ENCODE data around the gene DOCK1. TPM values are rescaled to one million over a fixed set of nuclear protein-coding genes. Genes with fewer than 3 reads are reported as not detected.

Gene DOCK1
- total and polyA plus RNA-seq, 3 donors from 2014 or later: 19.0 to 46.2 (median 32.0) TPM

DNA sequence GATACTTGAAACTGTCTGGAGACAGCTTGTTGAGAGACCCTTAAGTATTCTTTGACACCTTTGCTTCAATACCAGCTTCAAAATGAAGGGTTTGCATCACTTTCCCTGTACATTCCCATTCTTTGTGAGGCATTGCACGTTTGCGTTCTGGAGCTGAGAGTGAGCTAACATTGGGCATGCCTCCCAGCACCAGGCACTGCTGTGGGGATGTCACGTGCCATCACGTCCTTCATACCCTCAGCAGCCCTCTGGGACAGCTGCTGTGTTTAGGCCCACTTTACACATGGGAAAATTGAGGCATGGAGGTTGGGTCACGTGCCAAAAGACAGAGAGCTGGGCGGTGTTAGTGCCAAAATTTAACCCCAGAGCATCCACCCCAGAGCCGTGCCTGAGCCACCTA is 357.4 kb downstream of the DOCK1 start:
- Histone ChIP-seq H3K4me3 (no peak overlapping the region), H3K4me1 (no peaks in the 10 kb centered on the region), H3K36me3 (ENCODE audit: low read depth, missing control alignments) (no peaks in the 10 kb centered on the region), H3K27ac (no peak overlapping the region), H3K9me3 (no peaks in the 10 kb centered on the region), H3K27me3 (no peaks in the 10 kb centered on the region)
- DNase-seq: no peak
- 91% methylated on average over 7 of the region's 7 CpGs for WGBS, 2 donors
- no peak for TF ChIP-seq POLR2A (IDR thresholded peaks at IDR 0.05)
- TF ChIP-seq, protein P1, sequence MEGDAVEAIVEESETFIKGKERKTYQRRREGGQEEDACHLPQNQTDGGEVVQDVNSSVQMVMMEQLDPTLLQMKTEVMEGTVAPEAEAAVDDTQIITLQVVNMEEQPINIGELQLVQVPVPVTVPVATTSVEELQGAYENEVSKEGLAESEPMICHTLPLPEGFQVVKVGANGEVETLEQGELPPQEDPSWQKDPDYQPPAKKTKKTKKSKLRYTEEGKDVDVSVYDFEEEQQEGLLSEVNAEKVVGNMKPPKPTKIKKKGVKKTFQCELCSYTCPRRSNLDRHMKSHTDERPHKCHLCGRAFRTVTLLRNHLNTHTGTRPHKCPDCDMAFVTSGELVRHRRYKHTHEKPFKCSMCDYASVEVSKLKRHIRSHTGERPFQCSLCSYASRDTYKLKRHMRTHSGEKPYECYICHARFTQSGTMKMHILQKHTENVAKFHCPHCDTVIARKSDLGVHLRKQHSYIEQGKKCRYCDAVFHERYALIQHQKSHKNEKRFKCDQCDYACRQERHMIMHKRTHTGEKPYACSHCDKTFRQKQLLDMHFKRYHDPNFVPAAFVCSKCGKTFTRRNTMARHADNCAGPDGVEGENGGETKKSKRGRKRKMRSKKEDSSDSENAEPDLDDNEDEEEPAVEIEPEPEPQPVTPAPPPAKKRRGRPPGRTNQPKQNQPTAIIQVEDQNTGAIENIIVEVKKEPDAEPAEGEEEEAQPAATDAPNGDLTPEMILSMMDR (IDR thresholded peaks at IDR 0.05): no peak
- intact Hi-C loops (cut with DNase I; ENCODE audit: low total_unique reads): no loop called here

DNA sequence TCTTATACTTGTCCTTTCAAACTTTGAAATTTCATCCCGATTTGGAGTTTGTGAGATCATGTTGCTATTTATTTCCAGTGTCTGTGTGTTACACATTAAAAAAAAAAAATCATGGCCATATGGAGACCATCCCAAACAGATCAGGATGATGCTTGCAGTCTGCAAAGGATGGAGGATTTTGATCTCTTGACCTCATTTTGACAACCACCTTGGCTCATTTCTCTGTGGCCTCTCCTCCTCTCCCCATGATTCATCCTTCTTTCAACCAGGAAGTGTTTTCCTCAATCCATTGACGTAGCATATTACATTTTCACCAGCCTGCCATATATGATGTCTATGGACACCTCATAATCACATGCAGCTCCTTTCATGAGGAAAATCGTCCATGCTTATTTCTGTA is 360.1 kb downstream of the DOCK1 start:
- WGBS, 2 donors: 90 to 95% methylated on average over 3 of the region's 3 CpGs

DNA sequence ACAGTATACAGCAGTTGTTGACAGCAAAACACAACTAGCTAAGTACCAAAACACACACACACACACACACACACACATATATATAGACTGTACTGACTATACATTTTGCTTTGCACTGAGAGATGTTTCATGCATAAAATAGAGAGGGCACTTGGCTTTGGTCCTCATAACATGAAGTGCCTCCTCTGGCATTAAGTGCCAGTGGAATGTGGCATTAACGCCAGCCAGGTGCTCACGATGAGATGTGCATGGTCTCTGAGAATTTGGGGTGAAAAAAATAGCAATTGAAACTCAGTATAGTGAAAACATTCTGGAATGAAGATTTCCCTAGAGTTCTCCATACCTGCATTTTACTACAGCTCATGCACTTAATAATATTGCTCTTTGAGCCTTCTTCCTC is 361.2 kb downstream of the DOCK1 start:
- 92 to 95% methylated on average over 2 of the region's 2 CpGs for WGBS, 2 donors
- H3K4me3 ChIP-seq: no peak overlapping the region
- no peak overlapping the region for H3K27ac ChIP-seq
- H3K9me3 ChIP-seq: no peaks in the 10 kb centered on the region
- TF ChIP-seq POLR2A (IDR thresholded peaks at IDR 0.05): no peak
- TF ChIP-seq, protein P1 (IDR thresholded peaks at IDR 0.05): no peak
- no peak for DNase-seq
- H3K4me1 ChIP-seq: no peaks in the 10 kb centered on the region
- no peaks in the 10 kb centered on the region for H3K36me3 ChIP-seq (ENCODE audit: low read depth, missing control alignments)
- intact Hi-C loops (cut with DNase I; ENCODE audit: low total_unique reads): no loop called here
- no peaks in the 10 kb centered on the region for H3K27me3 ChIP-seq

More for the DNA sequence above, 360.1 kb downstream of the DOCK1 start:
- no peak overlapping the region for H3K27ac ChIP-seq
- intact Hi-C loops (cut with DNase I; ENCODE audit: low total_unique reads): no loop called here
- H3K36me3 ChIP-seq (ENCODE audit: low read depth, missing control alignments): no peaks in the 10 kb centered on the region
- DNase-seq: no peak
- H3K4me1 ChIP-seq: no peaks in the 10 kb centered on the region
- H3K4me3 ChIP-seq: no peak overlapping the region
- no peak for TF ChIP-seq POLR2A (IDR thresholded peaks at IDR 0.05)
- no peaks in the 10 kb centered on the region for H3K27me3 ChIP-seq
- H3K9me3 ChIP-seq: no peaks in the 10 kb centered on the region

DNA sequence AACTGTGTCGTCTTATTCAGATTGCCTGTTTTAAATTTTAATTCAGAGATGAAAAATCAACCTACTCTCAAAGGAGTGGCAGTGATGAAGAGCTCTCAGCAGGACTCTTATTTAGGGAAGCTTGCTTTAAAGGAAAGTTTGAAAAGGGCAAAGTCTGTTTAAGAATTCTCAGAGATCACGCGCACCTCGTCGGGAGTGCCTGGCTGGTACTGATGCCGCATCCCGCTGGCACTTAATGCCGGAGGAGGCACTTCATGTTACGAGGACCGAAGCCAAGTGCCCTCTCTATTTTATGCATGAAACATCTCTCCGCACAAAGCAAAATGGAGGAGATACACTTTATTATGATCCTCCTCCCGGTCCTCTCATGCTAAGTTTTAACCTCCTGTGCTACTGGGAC is 362.2 kb downstream of the DOCK1 start:
- no peaks in the 10 kb centered on the region for H3K4me1 ChIP-seq
- no peak overlapping the region for H3K27ac ChIP-seq
- no peaks in the 10 kb centered on the region for H3K36me3 ChIP-seq (ENCODE audit: low read depth, missing control alignments)
- H3K27me3 ChIP-seq: no peaks in the 10 kb centered on the region
- intact Hi-C loops (cut with DNase I; ENCODE audit: low total_unique reads): no loop called here
- no peak overlapping the region for H3K4me3 ChIP-seq
- TF ChIP-seq, protein P1 (IDR thresholded peaks at IDR 0.05): no peak
- TF ChIP-seq POLR2A (IDR thresholded peaks at IDR 0.05): no peak
- no peaks in the 10 kb centered on the region for H3K9me3 ChIP-seq
- WGBS, 2 donors: 96 to 97% methylated on average over 12 of the region's 12 CpGs
- no peak for DNase-seq

DNA sequence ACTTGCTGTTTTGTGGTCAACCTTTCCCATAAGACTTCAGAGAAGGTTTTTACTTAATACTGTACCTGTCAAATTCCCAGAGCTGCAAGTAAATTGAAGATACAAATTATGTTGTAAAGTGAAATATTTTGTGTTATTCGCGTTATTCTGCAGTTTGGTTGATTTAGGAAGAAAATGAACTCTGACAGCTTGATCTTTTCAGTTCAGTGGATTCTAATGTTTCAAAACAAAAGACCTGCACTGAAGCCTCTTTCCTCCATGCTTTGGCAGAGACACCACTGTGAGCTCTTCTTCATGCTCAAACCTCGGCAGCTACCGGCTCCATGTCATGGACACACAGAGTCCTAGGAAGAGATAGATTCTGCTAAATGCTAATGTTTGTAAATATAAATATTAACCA is 366.8 kb downstream of the DOCK1 start:
- intact Hi-C loops (cut with DNase I; ENCODE audit: low total_unique reads): no loop called here
- no peak for DNase-seq
- no peak overlapping the region for H3K4me3 ChIP-seq
- no peaks in the 10 kb centered on the region for H3K36me3 ChIP-seq (ENCODE audit: low read depth, missing control alignments)
- H3K4me1 ChIP-seq: no peaks in the 10 kb centered on the region
- TF ChIP-seq, protein P1 (IDR thresholded peaks at IDR 0.05): no peak
- no peak for TF ChIP-seq POLR2A (IDR thresholded peaks at IDR 0.05)
- H3K9me3 ChIP-seq: no peaks in the 10 kb centered on the region
- no peak overlapping the region for H3K27ac ChIP-seq
- H3K27me3 ChIP-seq: no peaks in the 10 kb centered on the region
- 91 to 98% methylated on average over 4 of the region's 4 CpGs for WGBS, 2 donors
